GM12878 (cell line): Measurements from ENCODE around the gene PPP1R37. TPM values are rescaled to one million over a fixed set of nuclear protein-coding genes. Genes with fewer than 3 reads are reported as not detected.
A peak's percentile ranks its signal among the peaks of the same experiment; 100 is the strongest.

Source experiments
- ATAC-seq: fragments of 200-7000 bp; cut with Tn5 transposase; 3 replicates; pipeline ENCODE4 v1.9.1; 2020; ENCODE audit warnings: mild to moderate bottlenecking, moderate library complexity
- BruUV-seq: library from RNA; stranded (reverse); fragments of 400-500 nt; replicated peaks from 2 replicates; lab custom pipeline; 2021; lab: Mats Ljungman, UMichigan
- CTCF ChIA-PET: fragments of 300-600 bp; sonication (Branson Sonifier 250); formaldehyde crosslinking; extraction: SDS; loops from one replicate; lab custom pipeline; 2021; ENCODE audit warnings: inconsistent platforms; lab: Yijun Ruan, JAX
- POLR2A ChIA-PET: fragments of 350-600 bp; formaldehyde crosslinking; extraction: SDS; loops from one replicate; lab custom pipeline; 2021; ENCODE audit warnings: inconsistent platforms; lab: Charles Lee
- RAD21 ChIA-PET: fragments of 300-600 bp; sonication (Branson Sonifier 250); formaldehyde crosslinking; loops from one replicate; lab custom pipeline; 2023; ENCODE audit warnings: antibody characterized with exemption; ENCODE audit not compliant: unreplicated experiment; lab: Charles Lee
- SMC1A ChIA-PET: fragments of 300-600 bp; sonication (Branson Sonifier 250); formaldehyde crosslinking; loops from one replicate; lab custom pipeline; 2023; ENCODE audit not compliant: unreplicated experiment, uncharacterized antibody; lab: Charles Lee
- DNase-seq: peaks from one replicate; pipeline ENCODE4 v3.0.0-alpha.2; 2011; ENCODE audit warnings: low read depth, low spot score
- FAIRE-seq: peaks from 3 replicates; lab custom pipeline; 2011; peaks lifted over from hg19 to GRCh38; lab: Jason Lieb, UNC
- H2AFZ ChIP-seq: 2 replicates; pipeline ENCODE4 v1.6.0; 2011; ENCODE audit warnings: low read depth, low read length, control low read depth; ENCODE audit not compliant: control insufficient read depth
- H3K27ac ChIP-seq: 2 replicates; pipeline ENCODE4 v1.5.1; 2011; ENCODE audit warnings: control low read depth; ENCODE audit not compliant: control insufficient read depth, insufficient read depth
- H3K27me3 ChIP-seq, 2 experiments: replicated peaks in 1 of 2; 2 replicates each; pipeline versions ENCODE4 v1.6.0 to v1.6.1; 2011; ENCODE audit warnings: low read length in 1 of 2; ENCODE audit not compliant: control insufficient read depth in 2 of 2, insufficient read depth in 2 of 2
- H3K36me3 ChIP-seq, 2 experiments: 2 replicates each; pipeline ENCODE4 v1.5.1; 2011; ENCODE audit warnings: low read length in 1 of 2; ENCODE audit not compliant: control insufficient read depth in 2 of 2, insufficient read depth in 2 of 2
- H3K4me1 ChIP-seq: 2 replicates; pipeline ENCODE4 v1.6.1; 2011; ENCODE audit warnings: mild to moderate bottlenecking, low read length, moderate library complexity, mixed read lengths; ENCODE audit not compliant: control insufficient read depth, insufficient read depth
- H3K4me2 ChIP-seq: 2 replicates; pipeline ENCODE4 v1.6.0; 2011; ENCODE audit warnings: control low read depth; ENCODE audit not compliant: control insufficient read depth, insufficient read depth
- H3K4me3 ChIP-seq: fragments of 200-600 bp; sonication (generic); 2 replicates; pipeline ENCODE4 v1.5.1; 2016
- H3K79me2 ChIP-seq: 2 replicates; pipeline ENCODE4 v1.6.0; 2011; ENCODE audit warnings: low read length; ENCODE audit not compliant: control insufficient read depth, insufficient read depth
- H3K9ac ChIP-seq: 2 replicates; pipeline ENCODE4 v1.8.0; 2011; ENCODE audit warnings: low read length, control low read depth, mixed read lengths; ENCODE audit not compliant: control insufficient read depth, insufficient read depth
- H3K9me3 ChIP-seq: replicated peaks from 3 replicates; pipeline ENCODE4 v1.5.1; 2011; ENCODE audit warnings: mild to moderate bottlenecking, low read length; ENCODE audit not compliant: control insufficient read depth, insufficient read depth
- H4K20me1 ChIP-seq: 2 replicates; pipeline ENCODE4 v1.6.0; 2011; ENCODE audit not compliant: control insufficient read depth, insufficient read depth
- DPF2 ChIP-seq: fragments of 450-650 bp; IDR thresholded peaks from 2 replicates; pipeline ENCODE4 v1.6.1; 2017; ENCODE audit warnings: mild to moderate bottlenecking
- IRF3 ChIP-seq: fragments of 450-650 bp; IDR thresholded peaks from 2 replicates; pipeline ENCODE4 v1.6.1; 2014; ENCODE audit warnings: mild to moderate bottlenecking
- JUND ChIP-seq: IDR thresholded peaks from 2 replicates; pipeline ENCODE4 v1.6.1; 2012; ENCODE audit warnings: low read depth, mild to moderate bottlenecking, low read length, improper control_type of control experiment, moderate library complexity
- KAT2A ChIP-seq: conservative IDR thresholded peaks from 2 replicates; pipeline ENCODE4 v1.6.1; 2011; ENCODE audit warnings: low read depth, low read length; ENCODE audit not compliant: control insufficient read depth
- SIN3A ChIP-seq: IDR thresholded peaks from 2 replicates; pipeline ENCODE4 v1.6.1; 2012; ENCODE audit warnings: low read depth, low read length, improper control_type of control experiment
- ZNF274 ChIP-seq: IDR thresholded peaks from one replicate; pipeline ENCODE4 v1.8.0; 2011; ENCODE audit not compliant: insufficient read length, insufficient read depth
- WGBS: methylation state at CpG from one replicate; pipeline ENCODE4 v1.1.6; 2016; ENCODE audit warnings: low lambda C conversion rate; ENCODE audit not compliant: insufficient replicate concordance, insufficient coverage; ENCODE audit errors: missing lambda C conversion rate; 5-methylcytosine and 5-hydroxymethylcytosine counted together
- in situ Hi-C: fragments of 300-500 bp; cut with MboI; formaldehyde crosslinking; loops from 9 replicates; pipeline ENCODE4 v1.14.3; 2018; ENCODE audit warnings: mixed read lengths
- intact Hi-C: fragments of 100-400 bp; cut with micrococcal nuclease; formaldehyde crosslinking; loops from one replicate; pipeline ENCODE4 v1.14.2; 2022; ENCODE audit not compliant: unreplicated experiment
- polyA plus RNA-seq, 11 experiments: library from polyadenylated mRNA; depleted of rRNA in 4 of 11; unstranded in 6 of 11; stranded (reverse) in 5 of 11; fragments of >200 nt; fragmentation: Nextera tagmentation in 4 of 11; fragmentation: Illumina TruSeq in 1 of 11; extraction: Ambion mirVana in 4 of 11; extraction: Trizol in 1 of 11; gene quantifications; 1 replicate in 1 of 11; 2 replicates in 10 of 11; pipeline versions ENCODE4 v1.2.1 to v1.2.3, GENCODE V29; 2011 to 2016; ENCODE audit warnings: inconsistent platforms in 2 of 11, missing spikeins in 2 of 11, low read depth in 1 of 11
- total RNA-seq, 4 experiments: library from RNA; depleted of rRNA in 3 of 4; stranded (reverse); fragments of >200 nt in 3 of 4; fragmentation: Illumina TruSeq in 1 of 4; extraction: Trizol in 1 of 4; gene quantifications; 2 replicates each; pipeline versions ENCODE4 v1.2.1 to v1.2.3, GENCODE V29; 2013 to 2021

PPP1R37 gene
- total and polyA plus RNA-seq, 10 of the 15 experiments (the other 5 are each of a cell fraction or from before 2014, with no cell fraction given), result 0.09 to 21.3 (median 5.1) TPM; not detected in 1

GRCh38 chr19:45078390-45079062 is 14.5 kb upstream of the PPP1R37 start:
- Histone ChIP-seq H3K9me3 (no peaks in the 10 kb centered on the region), H3K36me3 (peaks cover 2 to 10% of the 10 kb centered on the region in 2 experiments; a peak in 3 of 4 replicates), H3K4me1 (peaks cover 25% of the 10 kb centered on the region), H3K4me2 (peak overlapping the region; percentile 98), H3K27me3 (no peaks in the 10 kb centered on the region), H3K4me3 (peak overlapping the region; percentile 89), H3K79me2 (peaks cover 78% of the 10 kb centered on the region), H3K27ac (peak overlapping the region; percentile 95), H2AFZ (peak overlapping the region; percentile 82), H3K9ac (peak overlapping the region; percentile 98), H4K20me1 (no peaks in the 10 kb centered on the region; the same call in 1 of the 2 replicates)
- no peak for TF ChIP-seq SIN3A
- no peak for TF ChIP-seq IRF3
- no peak for TF ChIP-seq ZNF274
- no peak for TF ChIP-seq DPF2
- no peak for TF ChIP-seq JUND
- TF ChIP-seq KAT2A, result no peak
- POLR2A ChIA-PET, result interaction anchor here (1.4 to 3.3 kb wide), 3 partner anchors 14 to 77 kb away, joined by 3 to 36 read pairs (median 15); partner anchors contain the start of genes PPP1R37 and RELB
- SMC1A ChIA-PET, result interaction anchor here (1.9 kb wide), 1 partner anchor 14 kb away, joined by 7 read pairs; the partner anchor contains the start of gene PPP1R37
- in situ Hi-C loops (no loop called here), intact Hi-C loops (loop anchor here (1.0 to 10.0 kb wide), 5 partner anchors 14 to 396 kb away; partner anchors contain the start of genes BLOC1S3, PPP1R37 and TRAPPC6A)
- no peak for DNase-seq
- WGBS, result 26% methylated on average over 10 of the region's 10 CpGs
- no peak for ATAC-seq
- no peak for FAIRE-seq
- CTCF ChIA-PET, result interaction anchor here (0.6 to 3.5 kb wide), 6 partner anchors 13 to 310 kb away, joined by 3 to 19 read pairs (median 5); no protein-coding TSS in a partner anchor
- BruUV-seq, result no TSS peak
- RAD21 ChIA-PET, result interaction anchor here (0.7 to 2.5 kb wide), 4 partner anchors 14 to 58 kb away, joined by 3 to 19 read pairs (median 3); partner anchors contain the start of gene PPP1R37
